AG04450 (cell line): ENCODE results near the gene KIF26B. TPM values are rescaled to one million over a fixed set of nuclear protein-coding genes. Genes with fewer than 3 reads are reported as not detected.

ENCODE experiments used
- CTCF ChIA-PET: fragments of 300-600, 350-600 bp; formaldehyde crosslinking; extraction: SDS; loops from one replicate; lab custom pipeline; 2022; ENCODE audit warnings: antibody characterized with exemption, inconsistent platforms; lab: Charles Lee
- POLR2A ChIA-PET: fragments of 350-600 bp; formaldehyde crosslinking; extraction: SDS; loops from one replicate; lab custom pipeline; 2021; ENCODE audit warnings: antibody characterized with exemption, inconsistent platforms; lab: Yijun Ruan, JAX
- DNase-seq: peaks from one replicate; pipeline ENCODE4 v3.0.0-alpha.2; 2011; ENCODE audit warnings: low read depth, low spot score
- H3K27ac ChIP-seq: one replicate; pipeline ENCODE4 v1.5.1; 2012; ENCODE audit warnings: low read depth, low read length, control low read depth
- H3K27me3 ChIP-seq: one replicate; pipeline ENCODE4 v1.6.0; 2012; ENCODE audit warnings: low read length; ENCODE audit not compliant: control insufficient read depth, insufficient read depth
- H3K4me3 ChIP-seq: 2 replicates; pipeline ENCODE4 v1.5.1; 2011; ENCODE audit warnings: mild to moderate bottlenecking, low read depth, low read length, control low read depth
- H3K9me3 ChIP-seq: 2 replicates; pipeline ENCODE4 v1.5.1; 2012; ENCODE audit warnings: low read length; ENCODE audit not compliant: control insufficient read depth, insufficient read depth
- CTCF ChIP-seq: IDR thresholded peaks from 2 replicates; pipeline ENCODE4 v1.5.1; 2011; ENCODE audit warnings: low read depth, low read length, control low read depth, inconsistent platforms
- polyA plus RNA-seq: library from polyadenylated mRNA; depleted of rRNA; stranded (reverse); fragments of >200 nt; gene quantifications from 2 replicates; pipeline ENCODE4 v1.2.3, GENCODE V29; 2011

Gene KIF26B
- polyA plus RNA-seq, 1 experiment = 2.4 TPM

DNA sequence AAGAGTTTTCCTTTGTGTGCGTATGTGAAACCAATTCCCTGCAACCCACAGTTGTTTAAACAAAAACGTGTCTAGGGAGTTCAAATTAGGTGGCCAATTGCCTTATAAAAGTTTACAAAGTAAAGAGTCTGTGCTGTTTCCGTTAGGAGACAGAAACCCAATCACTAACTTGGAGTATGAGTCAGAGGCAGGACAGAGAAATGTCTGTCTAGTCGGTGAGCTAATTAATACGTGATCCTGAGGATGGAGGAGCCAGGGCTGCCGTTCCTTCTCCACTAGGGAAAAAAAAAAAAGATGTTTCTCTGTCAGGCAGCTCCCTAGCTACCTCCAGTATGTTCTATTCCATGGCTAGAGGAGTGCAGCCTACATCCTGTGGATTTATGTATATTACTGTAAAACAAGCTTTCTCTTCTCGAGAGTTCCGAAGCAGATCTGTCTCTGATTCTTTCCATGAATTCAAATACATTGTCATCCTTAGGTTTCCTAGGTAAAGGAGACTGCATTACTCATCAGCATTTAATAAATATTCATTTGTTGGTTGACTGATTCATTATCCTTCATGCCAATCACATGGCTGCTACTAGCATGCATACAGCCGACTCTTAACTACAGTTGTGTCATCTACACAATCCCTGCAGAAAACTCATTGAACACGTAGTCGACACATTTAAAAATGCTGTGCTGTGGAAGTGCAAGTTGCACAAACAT is 430.6 kb downstream of the KIF26B start:
- peak; percentile 16 for DNase-seq
- no peak for TF ChIP-seq CTCF
- ChIA-PET CTCF (no interaction called here), POLR2A (interaction anchor here (0.6 to 0.7 kb wide), 2 partner anchors 14 to 864 kb away, joined by 3 read pairs; no protein-coding TSS in a partner anchor)
- no peak overlapping the region for H3K27ac ChIP-seq
- peaks cover 2% of the 10 kb centered on the region for H3K27me3 ChIP-seq
- H3K4me3 ChIP-seq = no peak overlapping the region; the same call in 1 of the 2 replicates
- H3K9me3 ChIP-seq = no peaks in the 10 kb centered on the region

GRCh38 chr1:245587435-245588115 is 432.8 kb downstream of the KIF26B start:
- no peaks in the 10 kb centered on the region for H3K27me3 ChIP-seq
- no peak for TF ChIP-seq CTCF
- no peak for DNase-seq
- ChIA-PET POLR2A (no interaction called here), CTCF (no interaction called here)
- H3K27ac ChIP-seq = no peak overlapping the region
- no peak overlapping the region for H3K4me3 ChIP-seq
- H3K9me3 ChIP-seq = no peaks in the 10 kb centered on the region; the same call in 1 of the 2 replicates

- no peak overlapping the region for H3K27ac ChIP-seq
- no peak overlapping the region for H3K4me3 ChIP-seq
- no peak for DNase-seq
- no peaks in the 10 kb centered on the region; the same call in 1 of the 2 replicates for H3K9me3 ChIP-seq
- ChIA-PET POLR2A (no interaction called here), CTCF (no interaction called here)
- H3K27me3 ChIP-seq = no peaks in the 10 kb centered on the region
- TF ChIP-seq CTCF = no peak
These were observed 433.4 kb downstream of the KIF26B start for GRCh38 chr1:245588116-245588639.

DNA sequence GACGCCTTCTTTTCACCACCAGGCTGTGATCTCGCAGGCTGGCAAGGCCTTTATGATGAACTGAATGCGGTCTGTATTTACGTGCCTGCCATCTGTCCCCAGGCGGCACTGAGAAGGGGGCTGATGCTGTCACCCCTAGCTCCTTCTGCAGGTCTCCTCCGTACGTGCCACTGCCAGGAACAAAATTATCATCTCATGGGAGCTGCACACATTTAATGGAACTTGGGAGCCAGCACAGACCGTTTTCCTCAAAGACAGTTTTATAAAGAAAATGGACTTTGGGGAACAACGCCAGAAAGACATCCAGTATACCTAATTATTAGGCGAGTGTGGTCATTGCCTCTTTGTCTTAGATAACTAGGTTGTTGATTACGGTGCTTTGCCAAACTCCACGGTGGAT is 434.5 kb downstream of the KIF26B start:
- Histone ChIP-seq H3K27ac (no peak overlapping the region), H3K9me3 (no peaks in the 10 kb centered on the region; the same call in 1 of the 2 replicates), H3K27me3 (no peaks in the 10 kb centered on the region), H3K4me3 (no peak overlapping the region)
- DNase-seq = no peak
- ChIA-PET CTCF (interaction anchor here (0.6 kb wide), 1 partner anchor 422 kb away, joined by 4 read pairs; no protein-coding TSS in a partner anchor), POLR2A (interaction anchor here (0.7 kb wide), 1 partner anchor 287 kb away, joined by 4 read pairs; no protein-coding TSS in a partner anchor)
- TF ChIP-seq CTCF = no peak

DNA sequence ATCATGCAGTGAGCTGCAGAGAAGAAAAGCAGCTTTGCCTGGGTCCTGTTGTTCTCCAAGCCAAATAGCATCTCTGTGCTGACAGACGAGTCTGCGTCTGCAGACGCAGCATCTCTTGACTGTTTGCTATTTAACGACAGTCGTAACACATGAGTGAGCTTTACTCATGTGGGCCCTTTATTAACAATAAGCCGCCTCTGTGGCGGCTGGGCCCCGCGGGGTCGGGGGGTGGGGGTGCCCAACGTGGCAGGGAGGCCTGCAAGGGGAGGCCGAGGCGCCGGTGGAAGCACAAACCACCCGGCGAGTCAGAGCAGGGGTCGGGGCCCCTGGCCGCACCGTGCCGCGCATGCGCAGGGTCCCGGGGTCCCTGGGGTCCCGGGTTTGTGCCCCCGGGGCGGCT is 435.1 kb downstream of the KIF26B start:
- CTCF ChIA-PET = interaction anchor here (0.6 to 0.7 kb wide), 2 partner anchors 210 to 422 kb away, joined by 3 to 4 read pairs; no protein-coding TSS in a partner anchor

More for the DNA sequence above, 435.1 kb downstream of the KIF26B start:
- DNase-seq = no peak
- no peak for TF ChIP-seq CTCF
- POLR2A ChIA-PET = interaction anchor here (0.7 kb wide), 1 partner anchor 288 kb away, joined by 4 read pairs; no protein-coding TSS in a partner anchor
- Histone ChIP-seq H3K27ac (no peak overlapping the region), H3K27me3 (no peaks in the 10 kb centered on the region), H3K4me3 (no peak overlapping the region), H3K9me3 (no peaks in the 10 kb centered on the region; the same call in 1 of the 2 replicates)
